ENCODE results near the gene KRT77.
"Not testable (repeated sequence)": the region's sequence is repeated elsewhere in the genome, so short reads cannot be mapped to it uniquely, and the experiment has no call there.

Gene KRT77

DNA sequence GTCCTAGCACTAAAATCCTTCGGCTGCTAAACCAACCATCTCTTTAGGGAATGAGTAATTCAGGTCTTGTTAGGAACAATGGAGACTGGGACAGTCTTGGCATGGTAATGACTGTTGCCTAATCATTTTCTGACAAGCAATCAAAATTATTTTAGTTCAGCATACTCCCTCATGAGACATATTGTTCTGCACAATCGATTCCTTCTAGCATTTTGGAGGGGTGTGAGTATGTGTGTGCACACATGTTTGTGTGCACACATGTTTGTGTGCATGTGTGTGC lies 21.0 kb downstream of the KRT77 start:
- peak overlapping the region in 6 of 21 experiments; percentile 7 to 57 (median 29) for H3K27ac ChIP-seq
- H3K4me3 ChIP-seq: no peak overlapping the region

DNA sequence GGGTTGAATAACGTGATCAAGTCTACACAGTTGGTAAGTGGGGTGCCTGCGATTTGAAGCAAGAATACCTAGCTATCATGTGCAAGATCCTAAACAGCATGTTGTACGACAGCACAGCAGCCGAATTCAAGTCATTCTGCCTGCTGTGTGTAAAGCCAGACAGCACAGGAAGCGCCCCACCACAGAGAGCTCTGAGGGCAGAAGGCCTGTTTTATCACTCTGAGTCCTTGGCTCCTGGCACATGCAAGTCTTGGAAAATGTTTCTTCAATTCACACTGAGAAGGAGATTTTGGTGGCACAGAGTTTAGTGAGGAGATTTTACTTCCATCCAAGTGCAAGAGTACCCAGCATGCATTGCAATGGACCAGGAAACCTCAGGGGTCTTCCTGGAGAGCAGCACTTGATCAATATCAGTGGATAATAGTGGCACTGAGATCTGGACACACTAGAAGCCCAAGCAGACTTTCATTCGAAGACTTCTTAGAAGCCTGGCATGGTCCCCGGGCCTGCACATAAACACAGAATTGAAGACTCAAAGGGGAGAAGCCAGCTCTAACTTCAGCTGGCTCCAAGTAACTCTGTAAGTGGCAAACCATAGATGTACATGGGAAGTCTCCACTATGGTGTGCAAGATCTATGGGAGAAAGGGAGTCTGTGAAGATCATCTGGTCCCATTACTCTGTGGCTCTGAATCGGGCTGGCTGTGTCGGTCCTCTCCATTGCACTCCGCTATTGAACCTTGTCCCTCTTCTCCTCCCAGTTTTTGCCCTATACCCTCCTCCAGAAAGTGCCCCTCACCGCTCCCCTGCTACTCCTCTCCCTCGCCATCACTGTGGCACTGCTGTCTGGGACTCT lies 21.6 kb downstream of the KRT77 start:
- Histone ChIP-seq H3K4me3 (no peak overlapping the region), H3K27ac (peak overlapping the region in 8 of 21 experiments; percentile 0 to 57 (median 16))

DNA sequence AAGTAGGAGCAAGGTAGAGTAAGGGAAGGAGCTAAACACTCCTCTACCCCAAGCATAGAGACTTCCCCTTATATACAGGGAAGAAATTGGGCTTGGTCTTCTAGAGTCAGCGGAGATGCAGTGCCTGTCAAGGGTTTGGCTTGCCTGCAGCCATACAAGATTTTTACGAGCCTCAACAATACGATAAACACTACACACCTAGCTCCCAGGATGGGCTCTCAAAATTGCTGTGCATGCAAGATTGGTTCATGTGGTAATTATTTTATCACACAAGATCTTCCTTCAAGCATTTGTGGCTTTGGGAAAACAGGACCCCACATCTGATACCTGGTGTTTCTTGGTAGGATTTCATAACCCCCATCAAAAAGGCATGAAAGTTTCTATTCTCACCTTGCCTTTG lies 23.0 kb downstream of the KRT77 start, which contains the start of gene KRT1:
KRT1 (minus strand) TSS at position 45 of the 400 bp plus-strand sequence. CDS start 59 bp downstream, outside the sequence.
- Histone ChIP-seq H3K27ac (peak within 1 kb of the TSS in 14 of 21 experiments; percentile 5 to 65 (median 34)), H3K4me3 (peak within 1 kb of the TSS in 5 of 7 experiments; percentile 4 to 24 (median 8))

DNA sequence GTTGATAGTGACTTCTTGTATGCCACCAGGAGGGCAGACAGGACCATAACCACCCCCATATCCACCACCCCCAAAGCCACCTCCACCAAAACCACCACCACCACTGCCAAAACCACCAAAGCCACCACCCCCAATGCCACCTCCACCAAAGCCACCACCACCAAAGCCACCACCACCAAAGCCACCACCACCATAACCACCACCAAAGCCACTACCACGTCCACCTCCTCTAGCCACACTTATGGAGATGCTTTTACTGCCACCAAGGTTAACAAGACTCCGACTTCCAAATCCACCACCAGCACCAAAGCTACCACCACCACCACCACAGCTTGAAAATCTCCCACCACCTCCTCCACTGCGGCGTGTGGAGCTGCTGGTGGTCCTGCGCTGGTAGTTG lies 23.4 kb downstream of the KRT77 start:
- peak overlapping the region in 5 of 7 experiments; percentile 4 to 24 (median 8) for H3K4me3 ChIP-seq
- H3K27ac ChIP-seq: peak overlapping the region in 13 of 21 experiments; percentile 15 to 65 (median 34)

DNA sequence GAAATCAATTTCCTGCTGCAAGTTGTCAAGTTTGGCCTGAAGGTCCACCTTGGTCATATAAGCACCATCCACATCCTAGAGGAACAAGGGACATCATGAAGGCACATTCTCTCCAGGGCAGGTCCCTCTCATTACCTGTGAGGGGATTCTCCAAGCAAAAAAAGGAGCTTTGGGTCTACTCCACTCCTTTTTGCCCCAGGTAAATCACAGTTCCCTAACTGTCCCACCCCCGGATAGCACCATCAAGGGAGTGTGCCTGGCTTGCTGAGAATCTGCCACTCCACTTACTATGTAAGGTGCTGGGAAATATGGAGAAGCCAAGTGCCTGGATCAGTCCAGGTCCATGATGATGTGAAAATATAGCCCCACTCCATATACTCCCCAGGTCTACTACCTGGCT lies 25.7 kb downstream of the KRT77 start:
- peak overlapping the region in 6 of 21 experiments; percentile 1 to 33 (median 16) for H3K27ac ChIP-seq

DNA sequence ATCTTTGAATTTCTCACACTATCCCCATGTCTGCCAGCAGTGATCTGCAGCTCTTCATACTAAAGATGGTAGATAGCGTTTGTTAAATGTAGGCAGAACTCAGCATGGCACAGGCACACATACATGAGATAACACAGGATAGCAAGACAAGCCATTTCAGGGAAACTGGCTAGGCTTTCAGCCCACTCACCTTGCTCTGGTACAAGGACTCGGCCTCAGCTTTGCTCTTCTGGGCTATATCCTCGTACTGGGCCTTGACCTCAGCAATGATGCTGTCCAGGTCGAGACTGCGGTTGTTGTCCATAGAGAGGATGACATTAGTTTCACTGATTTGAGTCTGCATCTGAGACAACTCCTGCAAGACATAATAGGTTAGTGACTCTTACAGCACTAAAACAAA lies 26.2 kb downstream of the KRT77 start:
- Histone ChIP-seq H3K27ac (peak overlapping the region in 5 of 21 experiments; percentile 1 to 9 (median 6)), H3K4me3 (peak overlapping the region in 1 of 7 experiments; percentile 24)

More for the DNA sequence above, 25.7 kb downstream of the KRT77 start:
- peak overlapping the region in 1 of 7 experiments; percentile 24 for H3K4me3 ChIP-seq

DNA sequence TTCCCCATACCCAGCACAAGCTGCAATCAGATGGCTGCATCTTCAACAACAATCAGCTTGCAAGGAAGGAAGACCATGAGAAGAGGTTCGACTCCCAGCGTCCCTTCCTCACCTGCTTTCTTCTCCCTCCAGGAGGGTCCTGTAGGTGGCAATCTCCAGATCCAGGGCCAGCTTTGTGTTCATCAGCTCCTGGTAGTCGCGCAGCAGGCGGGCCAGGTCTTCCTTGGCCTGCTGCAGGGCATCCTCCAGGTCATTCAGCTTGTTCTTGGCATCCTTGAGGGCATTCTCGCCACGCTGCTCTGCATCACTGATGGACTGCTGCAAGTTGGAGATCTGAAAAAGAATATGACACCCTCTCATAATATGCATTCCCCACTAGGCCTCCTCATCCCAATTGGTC lies 27.2 kb downstream of the KRT77 start:
- peak overlapping the region in 1 of 7 experiments; percentile 13 for H3K4me3 ChIP-seq
- no peak overlapping the region for H3K27ac ChIP-seq

DNA sequence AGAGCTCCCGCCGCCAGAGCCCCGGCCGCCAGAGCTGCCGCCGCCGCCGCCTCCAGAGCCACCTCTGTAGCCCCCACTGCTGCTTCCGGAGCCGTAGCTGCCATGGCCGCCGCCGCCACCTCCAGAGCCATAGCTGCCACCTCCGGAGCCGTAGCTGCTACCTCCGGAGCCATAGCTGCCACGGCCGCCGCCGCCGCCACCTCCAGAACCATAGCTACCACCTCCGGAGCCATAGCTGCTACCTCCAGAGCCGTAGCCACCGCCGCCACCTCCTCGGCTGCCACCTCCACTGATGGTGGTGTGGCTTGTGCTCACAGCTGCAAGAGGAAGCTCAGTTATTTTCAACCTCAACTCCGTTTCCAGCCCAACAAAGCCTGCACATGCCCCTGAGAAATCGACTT lies 28.0 kb downstream of the KRT77 start:
- no peak overlapping the region for H3K4me3 ChIP-seq
- H3K27ac ChIP-seq: no peak overlapping the region

DNA sequence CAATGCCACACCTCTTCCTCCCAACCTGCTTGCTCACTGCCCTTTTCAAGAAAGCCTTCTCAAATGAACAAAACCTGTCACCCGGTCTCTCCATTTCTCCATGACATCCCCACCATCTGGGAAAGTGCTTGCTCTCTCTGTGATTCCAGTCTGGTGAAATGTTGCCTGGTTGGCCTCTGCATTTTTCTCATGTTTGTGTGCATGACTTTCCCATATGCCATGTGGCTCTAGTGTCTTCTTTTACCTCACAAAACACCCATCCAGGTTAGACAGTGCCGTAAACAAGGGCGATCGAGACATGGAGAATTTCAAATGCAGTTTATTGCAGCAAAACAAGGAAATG lies 28.9 kb downstream of the KRT77 start:
- no peak overlapping the region for H3K4me3 ChIP-seq
- H3K27ac ChIP-seq: no peak overlapping the region

DNA sequence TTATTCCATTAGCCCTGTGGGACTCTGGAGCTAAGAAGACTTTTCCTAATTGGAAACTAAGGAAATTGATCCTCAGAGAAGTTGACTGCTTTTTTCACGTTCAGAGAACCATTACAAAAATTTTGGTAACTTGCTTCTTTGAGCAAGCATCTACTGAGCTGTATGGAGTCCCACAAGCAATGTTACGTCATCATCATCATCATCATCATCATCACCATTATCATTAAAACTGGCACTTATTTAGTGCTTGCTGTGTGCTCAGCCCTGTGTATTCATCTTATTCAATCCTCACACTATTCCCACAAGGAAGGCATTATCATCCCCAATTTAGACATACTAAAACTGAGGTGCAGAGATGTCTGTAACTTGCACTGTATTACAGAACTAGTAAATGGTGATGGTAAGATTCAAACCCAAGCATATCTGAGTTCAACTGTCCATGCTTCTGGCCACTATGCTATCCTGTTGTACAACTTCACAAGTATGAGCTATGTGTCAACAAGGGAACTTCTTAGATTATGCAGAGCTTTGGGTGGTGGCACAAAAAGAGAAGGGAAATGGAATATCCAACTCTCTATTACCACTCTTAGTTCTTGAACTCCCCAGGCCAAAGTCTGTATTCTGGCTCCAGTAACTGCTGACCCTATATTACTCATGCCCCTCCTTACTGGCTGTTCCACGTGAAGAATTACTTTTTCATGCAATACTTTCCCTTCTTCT lies 29.5 kb downstream of the KRT77 start:
- no peak overlapping the region for H3K4me3 ChIP-seq
- H3K27ac ChIP-seq: no peak overlapping the region

DNA sequence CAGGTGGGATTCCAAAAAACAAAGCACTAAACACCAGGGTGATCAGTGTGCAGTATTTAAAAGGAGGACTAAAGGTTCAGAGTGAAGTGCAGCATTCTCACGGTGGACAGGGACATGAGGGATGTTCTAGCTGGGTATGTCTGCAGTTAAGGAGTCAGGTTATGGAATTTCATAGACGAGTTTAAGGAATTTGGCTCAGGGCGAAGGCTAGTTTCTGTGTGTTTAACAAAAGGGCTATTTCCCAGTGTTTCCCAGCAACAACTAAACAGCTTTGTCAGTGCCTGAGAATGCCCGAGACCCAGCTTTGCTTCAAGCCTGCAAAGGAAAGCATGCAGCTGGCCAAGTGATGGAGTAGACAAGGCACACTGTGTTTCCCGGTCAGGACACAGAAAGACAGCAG lies 30.1 kb downstream of the KRT77 start:
- Histone ChIP-seq H3K27ac (no peak overlapping the region), H3K4me3 (no peak overlapping the region)

DNA sequence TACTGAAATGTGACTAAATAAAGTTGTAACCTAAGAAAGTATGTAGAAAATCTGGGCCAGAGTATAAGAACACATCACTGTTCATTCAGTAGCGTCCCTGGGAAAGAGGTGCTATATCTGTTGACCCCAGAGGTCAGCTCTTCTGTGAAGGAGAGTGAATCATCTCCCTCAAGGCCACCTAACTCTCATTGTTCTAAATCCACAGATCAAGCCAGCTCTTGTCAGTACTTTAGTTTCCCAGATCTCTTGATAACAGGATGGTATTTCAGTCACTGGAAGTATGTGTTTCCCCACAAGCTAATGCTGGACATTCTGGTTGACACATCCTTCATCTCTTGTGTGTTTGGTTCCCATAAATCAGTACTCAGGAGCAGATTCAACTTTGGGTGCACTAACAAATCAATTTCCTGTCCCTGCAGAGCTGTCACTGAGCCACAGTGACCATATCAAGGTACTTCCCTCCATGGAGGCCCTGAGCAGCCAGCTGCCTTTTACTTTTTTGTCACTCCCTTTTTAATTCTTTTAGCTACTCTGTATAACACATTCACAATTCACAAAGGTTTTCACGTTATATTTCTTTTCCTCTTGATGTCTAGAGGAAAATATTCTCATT lies 30.9 kb downstream of the KRT77 start:
- Histone ChIP-seq H3K4me3 (no peak overlapping the region), H3K27ac (no peak overlapping the region)

DNA sequence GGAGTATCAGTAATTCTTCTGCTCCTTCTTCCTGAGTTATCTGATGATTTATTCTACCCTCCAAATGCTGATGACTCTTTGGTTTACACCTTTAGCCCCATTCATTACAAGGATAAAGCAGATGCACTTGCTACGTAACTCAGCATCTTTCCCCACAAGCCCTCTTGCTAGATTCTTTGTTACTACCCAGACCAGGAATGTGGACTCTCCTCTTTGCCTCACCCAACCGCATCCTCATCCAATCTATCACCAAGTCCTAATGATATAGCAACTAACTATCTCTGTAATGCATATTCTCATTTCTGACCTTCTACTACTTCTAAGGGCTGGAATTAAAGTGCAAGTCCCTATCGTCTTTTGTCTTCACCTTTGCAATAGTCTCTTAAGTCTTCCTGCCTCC lies 32.4 kb downstream of the KRT77 start:
- Histone ChIP-seq H3K4me3 (no peak overlapping the region), H3K27ac (no peak overlapping the region)

DNA sequence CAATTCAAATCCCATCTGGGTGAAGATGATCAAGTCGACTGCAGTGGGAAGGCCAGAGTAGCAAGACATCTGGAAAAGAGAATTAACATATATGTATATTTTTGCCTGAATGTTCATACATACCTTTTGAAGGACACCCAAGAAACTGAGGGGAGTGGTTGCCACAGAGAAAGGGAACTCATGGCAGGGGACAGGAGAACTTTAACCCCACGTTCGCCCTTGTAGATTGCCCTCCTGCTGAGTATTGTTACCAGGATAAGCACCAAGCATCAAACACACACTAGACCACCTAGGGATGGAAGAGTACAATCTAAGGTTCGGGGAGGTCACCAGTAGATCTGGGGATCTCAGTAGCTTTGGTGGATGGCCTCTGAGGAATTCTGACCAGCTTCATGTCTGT lies 32.8 kb downstream of the KRT77 start:
- Histone ChIP-seq H3K27ac (no peak overlapping the region), H3K4me3 (no peak overlapping the region)

DNA sequence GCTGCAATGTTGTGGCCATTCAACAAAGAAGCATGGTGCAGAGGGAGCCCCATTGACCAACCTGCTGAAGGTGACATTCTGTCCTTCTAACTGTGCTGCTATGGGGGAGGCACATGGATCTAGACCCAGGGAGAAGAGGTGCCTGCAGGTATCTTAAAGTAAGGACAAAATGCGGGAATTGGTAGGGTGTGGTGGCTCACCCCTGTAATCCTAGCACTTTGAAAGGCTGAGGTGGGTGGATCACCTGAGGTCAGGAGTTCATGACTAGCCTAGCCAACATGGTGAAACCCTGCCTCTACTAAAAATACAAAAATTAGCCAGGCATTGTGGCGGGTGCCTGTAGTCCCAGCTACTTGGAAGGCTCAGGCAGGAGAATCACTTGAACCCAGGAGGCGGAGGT lies 33.4 kb downstream of the KRT77 start:
- not testable (repeated sequence) for H3K27ac ChIP-seq, H3K4me3 ChIP-seq

DNA sequence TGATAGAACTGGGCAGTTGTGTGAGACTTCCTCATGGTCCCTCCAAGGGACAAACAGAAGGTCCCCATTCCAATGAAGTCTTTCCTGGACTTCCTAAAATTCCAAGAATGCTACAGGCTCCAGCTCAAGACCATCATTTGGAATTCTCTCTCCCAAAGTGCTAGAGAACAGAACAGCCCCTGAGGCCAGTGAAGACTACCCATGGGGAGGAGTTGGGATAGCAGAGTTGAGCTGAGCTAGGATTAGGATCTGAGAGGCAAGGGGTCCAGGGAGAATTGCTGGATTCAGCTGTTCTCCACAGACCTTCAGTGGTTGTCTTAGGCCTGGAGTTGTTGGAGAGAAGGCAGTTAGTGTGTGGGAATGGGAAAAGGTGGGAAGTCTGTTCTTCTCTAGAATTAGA lies 33.9 kb downstream of the KRT77 start:
- Histone ChIP-seq H3K4me3 (no peak overlapping the region), H3K27ac (no peak overlapping the region)

DNA sequence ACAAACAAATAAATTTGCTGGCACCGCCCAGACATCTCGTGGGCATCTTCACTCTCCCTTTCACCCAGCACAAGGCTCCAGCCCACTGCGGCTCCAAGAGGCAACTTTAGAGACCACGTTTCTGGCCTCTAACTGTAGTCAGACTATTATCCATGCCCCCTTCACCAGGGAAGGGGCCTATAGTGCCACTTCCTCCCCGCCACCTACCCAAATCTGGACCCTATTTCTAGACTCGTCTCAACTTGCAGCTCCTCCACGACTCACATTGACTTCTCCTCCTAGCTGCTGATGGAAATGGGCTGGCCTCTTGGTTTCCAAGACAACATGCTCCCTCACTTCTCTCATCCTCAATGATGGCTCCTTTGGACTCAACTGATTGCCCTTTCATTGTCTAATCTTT lies 35.4 kb downstream of the KRT77 start:
- Histone ChIP-seq H3K4me3 (no peak overlapping the region), H3K27ac (peak overlapping the region in 1 of 21 experiments; percentile 60)

DNA sequence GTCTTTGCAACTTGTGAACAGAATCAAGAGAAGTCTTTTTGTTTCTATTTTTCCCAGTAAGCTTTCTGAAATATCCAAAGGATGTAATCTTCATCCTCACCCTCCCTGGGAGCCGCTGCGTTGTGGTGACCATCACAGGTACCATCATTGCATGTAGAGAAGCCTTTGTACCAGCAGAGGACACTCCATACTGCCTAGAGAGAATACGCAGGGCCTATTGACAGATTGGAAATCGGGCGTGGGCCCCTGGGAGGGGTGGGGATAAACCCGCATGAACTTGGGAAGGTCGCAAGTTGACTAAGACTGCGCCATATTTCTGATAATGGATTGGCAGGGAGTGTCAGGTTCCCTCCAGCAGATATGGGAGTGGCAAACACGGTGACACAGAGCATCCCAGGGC lies 35.8 kb downstream of the KRT77 start:
- Histone ChIP-seq H3K27ac (peak overlapping the region in 1 of 21 experiments; percentile 35), H3K4me3 (no peak overlapping the region)

DNA sequence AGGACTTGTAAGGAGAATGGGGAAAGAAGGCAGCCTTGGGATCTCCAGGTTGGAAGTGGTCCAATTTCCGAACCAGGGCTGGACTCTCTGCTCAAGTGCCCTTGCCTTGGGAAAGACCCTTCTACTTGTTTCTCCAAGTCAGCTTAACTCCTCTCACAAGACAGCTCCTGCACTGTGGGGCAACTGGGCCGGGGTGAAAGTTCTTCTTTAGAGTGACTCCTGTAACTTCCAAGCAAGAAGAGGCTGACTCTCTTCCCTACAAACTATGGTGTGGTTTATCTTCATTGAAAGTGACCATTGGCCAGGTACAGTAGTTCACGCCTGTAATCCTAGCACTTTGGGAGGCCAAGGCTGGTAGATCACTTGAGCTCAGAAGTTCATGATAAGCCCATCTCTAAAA lies 36.9 kb downstream of the KRT77 start:
- H3K4me3 ChIP-seq: no peak overlapping the region
- no peak overlapping the region for H3K27ac ChIP-seq

DNA sequence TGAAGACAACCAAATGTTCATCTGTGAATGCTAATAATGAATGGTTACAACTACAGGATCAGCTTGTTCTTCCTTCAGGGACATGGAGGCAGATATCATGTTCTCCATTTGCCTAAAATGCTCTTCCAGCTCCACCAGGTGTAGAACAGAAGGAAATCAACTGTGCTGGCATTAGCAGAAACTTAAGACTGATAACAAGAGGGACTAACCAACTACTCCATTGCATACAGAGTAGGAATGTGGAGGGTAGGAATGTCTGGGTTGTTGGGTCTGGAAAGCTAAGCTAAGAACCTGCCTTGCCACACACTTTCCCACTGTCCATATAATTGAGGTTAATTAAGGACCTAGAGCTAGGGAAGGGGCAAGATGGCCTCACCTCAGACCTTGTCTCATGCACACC lies 39.9 kb downstream of the KRT77 start:
- no peak overlapping the region for H3K4me3 ChIP-seq

DNA sequence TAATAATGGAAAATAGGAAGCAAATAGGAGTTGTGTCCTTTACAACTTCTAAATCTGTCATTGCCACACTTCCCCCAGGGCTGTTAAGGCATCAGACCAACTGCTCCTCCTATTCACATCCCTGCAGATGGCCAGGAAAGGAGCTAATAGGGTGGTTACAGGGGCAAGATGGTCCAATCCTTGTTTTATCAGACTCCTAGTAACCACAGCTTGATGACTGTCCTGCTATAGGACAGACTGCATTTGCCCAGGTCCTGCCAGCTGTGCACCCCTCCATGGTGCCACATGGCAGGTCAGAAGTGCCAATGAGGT lies 40.5 kb downstream of the KRT77 start:
- Histone ChIP-seq H3K27ac (peak overlapping the region in 2 of 21 experiments; percentile 14 to 21), H3K4me3 (no peak overlapping the region)

More for the DNA sequence above, 39.9 kb downstream of the KRT77 start:
- H3K27ac ChIP-seq: peak overlapping the region in 2 of 21 experiments; percentile 13 to 14

Measured in skin epidermis (tissue), 12 donors.